ENCODE measurements around the gene AMMECR1. TPM values are rescaled to one million over a fixed set of nuclear protein-coding genes. Genes with fewer than 3 reads are reported as not detected.

AMMECR1 gene
- total and polyA plus RNA-seq, 2 of the 13 experiments (the other 11 are each of a cell fraction or from before 2014, with no cell fraction given), result 3.1 to 7.5 TPM

- no peak overlapping the region for H3K9ac ChIP-seq (ENCODE audit: insufficient read depth, low read depth, low read length)
- no peaks in the 10 kb centered on the region for H3K36me3 ChIP-seq (replicated peaks in 1 of 2; ENCODE audit: control insufficient read depth in 1 of 2, insufficient read depth in 2 of 2, low read length in 2 of 2)
- FAIRE-seq (no peak), DNase-seq (ENCODE audit: low spot score) (no peak), ATAC-seq (no peak)
- no peak for TF ChIP-seq ZNF75D (CRISPR knock-in tag; IDR thresholded peaks at IDR 0.05; ENCODE audit: borderline replicate concordance)
- no peaks in the 10 kb centered on the region for H3K79me2 ChIP-seq (ENCODE audit: insufficient read depth, low read length)
- H3K27ac ChIP-seq (ENCODE audit: extremely low read length, insufficient read depth, low read length), result no peak overlapping the region
- H3K4me3 ChIP-seq (replicated peaks in 1 of 3; ENCODE audit: insufficient read depth in 1 of 3, low read depth in 2 of 3, low read length in 3 of 3), result no peak overlapping the region
- intact Hi-C loops (cut with micrococcal nuclease; ENCODE audit: unreplicated experiment) (no loop called here), in situ Hi-C loops (cut with HindIII; ENCODE audit: extremely low pct_ligation_motif_present, low pct_unique_long_range_greater_than_20kb) (no loop called here)
- ChIA-PET POLR2A (no interaction called here), CTCF (ENCODE audit: low intra/inter-chr PET ratio, low total read pairs) (no interaction called here)
- 94% methylated on average over 1 of the region's 1 CpG for WGBS (ENCODE audit: low lambda C conversion rate)
- H3K9me3 ChIP-seq (ENCODE audit: low read length), result no peaks in the 10 kb centered on the region
- H2AFZ ChIP-seq (ENCODE audit: low read length), result no peak overlapping the region
- H4K20me1 ChIP-seq (ENCODE audit: insufficient read depth, low read length), result no peaks in the 10 kb centered on the region
- H3K27me3 ChIP-seq (ENCODE audit: control insufficient read depth in 1 of 2, insufficient read depth in 2 of 2, low read length in 2 of 2), result no peaks in the 10 kb centered on the region
- BruUV-seq (replicated peaks), result no TSS peak
- H3K4me1 ChIP-seq (ENCODE audit: insufficient read depth, low read length), result no peaks in the 10 kb centered on the region
- no peak overlapping the region for H3K4me2 ChIP-seq (ENCODE audit: low read depth, low read length)
Measured at GRCh38 chrX:110250847-110251246, 67.0 kb downstream of the AMMECR1 start.

GRCh38 chrX:110248578-110248977 lies 69.3 kb downstream of the AMMECR1 start:
- Histone ChIP-seq H3K27me3 (ENCODE audit: control insufficient read depth in 1 of 2, insufficient read depth in 2 of 2, low read length in 2 of 2) (no peaks in the 10 kb centered on the region), H3K36me3 (replicated peaks in 1 of 2; ENCODE audit: control insufficient read depth in 1 of 2, insufficient read depth in 2 of 2, low read length in 2 of 2) (no peaks in the 10 kb centered on the region), H3K4me2 (ENCODE audit: low read depth, low read length) (no peak overlapping the region), H3K9me3 (ENCODE audit: low read length) (no peaks in the 10 kb centered on the region), H2AFZ (ENCODE audit: low read length) (no peak overlapping the region), H3K4me3 (replicated peaks in 1 of 3; ENCODE audit: insufficient read depth in 1 of 3, low read depth in 2 of 3, low read length in 3 of 3) (no peak overlapping the region), H3K27ac (ENCODE audit: extremely low read length, insufficient read depth, low read length) (no peak overlapping the region), H3K4me1 (ENCODE audit: insufficient read depth, low read length) (no peaks in the 10 kb centered on the region), H3K79me2 (ENCODE audit: insufficient read depth, low read length) (no peaks in the 10 kb centered on the region), H3K9ac (ENCODE audit: insufficient read depth, low read depth, low read length) (no peak overlapping the region), H4K20me1 (ENCODE audit: insufficient read depth, low read length) (no peaks in the 10 kb centered on the region)
- POLR2A ChIA-PET, result no interaction called here
- FAIRE-seq, result no peak
- intact Hi-C loops (cut with micrococcal nuclease; ENCODE audit: unreplicated experiment), result no loop called here
- in situ Hi-C loops (cut with HindIII; ENCODE audit: extremely low pct_ligation_motif_present, low pct_unique_long_range_greater_than_20kb), result no loop called here
- CTCF ChIA-PET (ENCODE audit: low intra/inter-chr PET ratio, low total read pairs), result no interaction called here
- WGBS (ENCODE audit: low lambda C conversion rate), result 86% methylated on average over 1 of the region's 1 CpG
- TF ChIP-seq HES4 (CRISPR knock-in tag; IDR thresholded peaks at IDR 0.05; ENCODE audit: borderline replicate concordance), result no peak
- no peak for TF ChIP-seq PTBP1 (IDR thresholded peaks at IDR 0.05; ENCODE audit: low read depth, low read length, poor library complexity, severe bottlenecking)
- peak; percentile 69 to 92 for TF ChIP-seq MAFK (conservative IDR thresholded peaks at IDR 0.05 in 1 of 2, IDR thresholded peaks at IDR 0.05 in 1 of 2; ENCODE audit: low read length in 2 of 2)
- TF ChIP-seq MAFF (IDR thresholded peaks at IDR 0.05; ENCODE audit: low read depth, low read length), result peak; percentile 86
- TF ChIP-seq, protein P1, sequence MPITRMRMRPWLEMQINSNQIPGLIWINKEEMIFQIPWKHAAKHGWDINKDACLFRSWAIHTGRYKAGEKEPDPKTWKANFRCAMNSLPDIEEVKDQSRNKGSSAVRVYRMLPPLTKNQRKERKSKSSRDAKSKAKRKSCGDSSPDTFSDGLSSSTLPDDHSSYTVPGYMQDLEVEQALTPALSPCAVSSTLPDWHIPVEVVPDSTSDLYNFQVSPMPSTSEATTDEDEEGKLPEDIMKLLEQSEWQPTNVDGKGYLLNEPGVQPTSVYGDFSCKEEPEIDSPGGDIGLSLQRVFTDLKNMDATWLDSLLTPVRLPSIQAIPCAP (CRISPR knock-in tag; IDR thresholded peaks at IDR 0.05; ENCODE audit: low read depth), result no peak
- TF ChIP-seq, protein P2, sequence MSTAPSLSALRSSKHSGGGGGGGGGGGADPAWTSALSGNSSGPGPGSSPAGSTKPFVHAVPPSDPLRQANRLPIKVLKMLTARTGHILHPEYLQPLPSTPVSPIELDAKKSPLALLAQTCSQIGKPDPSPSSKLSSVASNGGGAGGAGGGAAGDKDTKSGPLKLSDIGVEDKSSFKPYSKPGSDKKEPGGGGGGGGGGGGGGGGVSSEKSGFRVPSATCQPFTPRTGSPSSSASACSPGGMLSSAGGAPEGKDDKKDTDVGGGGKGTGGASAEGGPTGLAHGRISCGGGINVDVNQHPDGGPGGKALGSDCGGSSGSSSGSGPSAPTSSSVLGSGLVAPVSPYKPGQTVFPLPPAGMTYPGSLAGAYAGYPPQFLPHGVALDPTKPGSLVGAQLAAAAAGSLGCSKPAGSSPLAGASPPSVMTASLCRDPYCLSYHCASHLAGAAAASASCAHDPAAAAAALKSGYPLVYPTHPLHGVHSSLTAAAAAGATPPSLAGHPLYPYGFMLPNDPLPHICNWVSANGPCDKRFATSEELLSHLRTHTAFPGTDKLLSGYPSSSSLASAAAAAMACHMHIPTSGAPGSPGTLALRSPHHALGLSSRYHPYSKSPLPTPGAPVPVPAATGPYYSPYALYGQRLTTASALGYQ (CRISPR knock-in tag; IDR thresholded peaks at IDR 0.05), result no peak
- no peak for DNase-seq (ENCODE audit: low spot score)
- no TSS peak for BruUV-seq (replicated peaks)
- no peak for ATAC-seq

All from HepG2 (cell line).